MM.1S (cell line): Measurements from ENCODE around the gene UBXN2A.

Experiments
- EZH2 ChIP-seq: fragments of 300-600 bp; sonication (generic); optimal IDR thresholded peaks from 2 replicates; pipeline ENCODE3; 2017; ENCODE audit warnings: low read depth, mild to moderate bottlenecking, antibody characterized with exemption, low read length, mixed read lengths
- TF ChIP-seq, protein P1 (sequence below): fragments of 300-600 bp; sonication (generic); IDR thresholded peaks from 2 replicates; pipeline ENCODE4 v1.5.1; 2016; ENCODE audit warnings: antibody characterized with exemption, low read length, mixed read lengths

- TF ChIP-seq, protein P1, sequence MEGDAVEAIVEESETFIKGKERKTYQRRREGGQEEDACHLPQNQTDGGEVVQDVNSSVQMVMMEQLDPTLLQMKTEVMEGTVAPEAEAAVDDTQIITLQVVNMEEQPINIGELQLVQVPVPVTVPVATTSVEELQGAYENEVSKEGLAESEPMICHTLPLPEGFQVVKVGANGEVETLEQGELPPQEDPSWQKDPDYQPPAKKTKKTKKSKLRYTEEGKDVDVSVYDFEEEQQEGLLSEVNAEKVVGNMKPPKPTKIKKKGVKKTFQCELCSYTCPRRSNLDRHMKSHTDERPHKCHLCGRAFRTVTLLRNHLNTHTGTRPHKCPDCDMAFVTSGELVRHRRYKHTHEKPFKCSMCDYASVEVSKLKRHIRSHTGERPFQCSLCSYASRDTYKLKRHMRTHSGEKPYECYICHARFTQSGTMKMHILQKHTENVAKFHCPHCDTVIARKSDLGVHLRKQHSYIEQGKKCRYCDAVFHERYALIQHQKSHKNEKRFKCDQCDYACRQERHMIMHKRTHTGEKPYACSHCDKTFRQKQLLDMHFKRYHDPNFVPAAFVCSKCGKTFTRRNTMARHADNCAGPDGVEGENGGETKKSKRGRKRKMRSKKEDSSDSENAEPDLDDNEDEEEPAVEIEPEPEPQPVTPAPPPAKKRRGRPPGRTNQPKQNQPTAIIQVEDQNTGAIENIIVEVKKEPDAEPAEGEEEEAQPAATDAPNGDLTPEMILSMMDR = no peak
- TF ChIP-seq EZH2 = no peak
Measured at GRCh38 chr2:23940718-23941620, 706 bp downstream of the UBXN2A start.
